HUES6 (cell line): ENCODE measurements around the gene GLCCI1.

Experiments
- H3K27ac ChIP-seq: 2 replicates; pipeline ENCODE4 v1.7.0; 2013; ENCODE audit warnings: low read depth, mild to moderate bottlenecking, low read length, inconsistent platforms
- H3K27me3 ChIP-seq: 2 replicates; pipeline ENCODE4 v1.6.1; 2013; ENCODE audit warnings: low read length; ENCODE audit not compliant: control insufficient read depth, insufficient read depth
- H3K36me3 ChIP-seq: 2 replicates; pipeline ENCODE4 v1.6.1; 2013; ENCODE audit warnings: low read length; ENCODE audit not compliant: control insufficient read depth, insufficient read depth
- H3K4me1 ChIP-seq: 2 replicates; pipeline ENCODE4 v1.6.1; 2013; ENCODE audit warnings: low read length; ENCODE audit not compliant: control insufficient read depth, insufficient read depth
- H3K4me3 ChIP-seq: 2 replicates; pipeline ENCODE4 v1.5.1; 2013; ENCODE audit warnings: low read depth, low read length
- H3K9ac ChIP-seq: one replicate; pipeline ENCODE4 v1.6.1; 2013; ENCODE audit warnings: mild to moderate bottlenecking, low read length
- H3K9me3 ChIP-seq: 2 replicates; pipeline ENCODE4 v1.6.1; 2013; ENCODE audit warnings: low read depth, low read length; ENCODE audit not compliant: control insufficient read depth, insufficient read depth

The GLCCI1 gene

GRCh38 chr7:8065356-8065813 lies 96.8 kb downstream of the GLCCI1 start:
- Histone ChIP-seq H3K9ac (no peak overlapping the region), H3K27me3 (no peaks in the 10 kb centered on the region)

GRCh38 chr7:8068892-8069686 lies 100.5 kb downstream of the GLCCI1 start:
- Histone ChIP-seq H3K9ac (no peak overlapping the region), H3K9me3 (no peaks in the 10 kb centered on the region), H3K27me3 (no peaks in the 10 kb centered on the region), H3K4me1 (peaks cover 10% of the 10 kb centered on the region; the same call in 1 of the 2 replicates), H3K36me3 (peaks cover 6% of the 10 kb centered on the region; the same call in 1 of the 2 replicates), H3K4me3 (no peak overlapping the region), H3K27ac (no peak overlapping the region)

More at GRCh38 chr7:8065356-8065813, 96.8 kb downstream of the GLCCI1 start:
- Histone ChIP-seq H3K27ac (no peak overlapping the region), H3K4me1 (peaks cover 10% of the 10 kb centered on the region; the same call in 1 of the 2 replicates), H3K36me3 (peaks cover 10% of the 10 kb centered on the region; the same call in 1 of the 2 replicates), H3K9me3 (no peaks in the 10 kb centered on the region), H3K4me3 (no peak overlapping the region)

- H3K36me3 ChIP-seq = peaks cover 6% of the 10 kb centered on the region; the same call in 1 of the 2 replicates
- peaks cover 10% of the 10 kb centered on the region; the same call in 1 of the 2 replicates for H3K4me1 ChIP-seq
- no peak overlapping the region for H3K27ac ChIP-seq
- H3K9ac ChIP-seq = no peak overlapping the region
- no peaks in the 10 kb centered on the region for H3K27me3 ChIP-seq
- H3K4me3 ChIP-seq = no peak overlapping the region
- no peaks in the 10 kb centered on the region for H3K9me3 ChIP-seq
These were observed 102.0 kb downstream of the GLCCI1 start for GRCh38 chr7:8070451-8071180.

- Histone ChIP-seq H3K4me3 (no peak overlapping the region), H3K4me1 (no peaks in the 10 kb centered on the region), H3K27ac (no peak overlapping the region), H3K9ac (no peak overlapping the region), H3K36me3 (no peaks in the 10 kb centered on the region), H3K27me3 (no peaks in the 10 kb centered on the region), H3K9me3 (no peaks in the 10 kb centered on the region)
These were observed 109.8 kb downstream of the GLCCI1 start for GRCh38 chr7:8078418-8078817.

- peaks cover 10% of the 10 kb centered on the region; the same call in 1 of the 2 replicates for H3K4me1 ChIP-seq
- no peak overlapping the region for H3K27ac ChIP-seq
- no peaks in the 10 kb centered on the region for H3K27me3 ChIP-seq
- H3K36me3 ChIP-seq = no peaks in the 10 kb centered on the region; the same call in 1 of the 2 replicates
- no peak overlapping the region for H3K4me3 ChIP-seq
- no peaks in the 10 kb centered on the region for H3K9me3 ChIP-seq
- no peak overlapping the region for H3K9ac ChIP-seq
These were observed 114.2 kb downstream of the GLCCI1 start for GRCh38 chr7:8082762-8083161.

DNA sequence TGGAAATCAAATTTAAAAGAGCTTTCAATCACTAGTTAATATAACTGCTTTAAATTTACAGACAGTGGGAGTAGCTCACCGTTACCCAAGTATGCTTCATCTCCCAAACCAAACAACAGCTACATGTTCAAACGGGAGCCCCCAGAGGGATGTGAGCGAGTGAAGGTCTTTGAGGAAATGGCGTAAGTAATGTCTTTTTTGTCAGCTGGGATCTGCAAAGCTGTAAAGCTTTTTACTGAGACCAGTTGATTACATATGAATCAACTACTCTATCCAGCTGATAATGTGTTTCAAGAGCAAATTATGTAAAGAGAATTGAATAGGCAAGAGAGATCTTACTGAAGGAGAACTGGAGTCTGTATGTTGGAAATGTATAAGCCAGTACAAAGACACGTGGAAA lies 116.2 kb downstream of the GLCCI1 start:
- Histone ChIP-seq H3K4me1 (peaks cover 10% of the 10 kb centered on the region; the same call in 1 of the 2 replicates), H3K36me3 (no peaks in the 10 kb centered on the region; the same call in 1 of the 2 replicates), H3K9me3 (no peaks in the 10 kb centered on the region), H3K27me3 (no peaks in the 10 kb centered on the region), H3K9ac (no peak overlapping the region), H3K4me3 (no peak overlapping the region), H3K27ac (no peak overlapping the region)

DNA sequence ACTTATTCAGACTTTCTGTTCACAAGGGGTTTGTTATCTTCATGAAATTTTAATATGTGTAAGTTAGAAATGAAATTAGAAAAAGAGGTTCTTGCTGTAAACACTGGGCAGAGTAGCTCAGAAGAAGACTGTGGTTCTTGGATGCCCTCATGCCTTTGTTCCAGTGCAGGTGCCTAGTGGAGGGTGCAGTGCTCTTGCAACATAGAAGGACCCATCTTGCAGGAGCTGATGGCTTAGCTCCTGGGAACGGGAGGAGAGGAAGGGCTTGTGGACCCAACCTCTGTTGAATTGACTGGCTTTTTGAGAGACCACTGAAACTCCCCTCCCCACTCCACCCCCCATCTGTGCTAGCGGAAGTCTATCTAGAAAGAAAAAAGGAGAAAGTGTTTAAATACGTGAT lies 116.8 kb downstream of the GLCCI1 start:
- Histone ChIP-seq H3K27me3 (no peaks in the 10 kb centered on the region), H3K4me1 (peaks cover 10% of the 10 kb centered on the region; the same call in 1 of the 2 replicates), H3K9me3 (no peaks in the 10 kb centered on the region), H3K36me3 (no peaks in the 10 kb centered on the region; the same call in 1 of the 2 replicates), H3K27ac (no peak overlapping the region), H3K9ac (no peak overlapping the region), H3K4me3 (no peak overlapping the region)

- no peaks in the 10 kb centered on the region for H3K27me3 ChIP-seq
- H3K9ac ChIP-seq = no peak overlapping the region
- H3K36me3 ChIP-seq = no peaks in the 10 kb centered on the region; the same call in 1 of the 2 replicates
These were observed 117.6 kb downstream of the GLCCI1 start for GRCh38 chr7:8086239-8086638.

GRCh38 chr7:8089036-8089780 lies 120.6 kb downstream of the GLCCI1 start:
- Histone ChIP-seq H3K9ac (no peak overlapping the region), H3K27ac (no peak overlapping the region), H3K4me1 (peaks cover 9% of the 10 kb centered on the region; the same call in 1 of the 2 replicates), H3K4me3 (no peak overlapping the region), H3K36me3 (no peaks in the 10 kb centered on the region; the same call in 1 of the 2 replicates), H3K9me3 (no peaks in the 10 kb centered on the region), H3K27me3 (no peaks in the 10 kb centered on the region)

More at GRCh38 chr7:8086239-8086638, 117.6 kb downstream of the GLCCI1 start:
- no peaks in the 10 kb centered on the region for H3K9me3 ChIP-seq
- H3K4me1 ChIP-seq = peaks cover 10% of the 10 kb centered on the region; the same call in 1 of the 2 replicates
- no peak overlapping the region; the same call in 1 of the 2 replicates for H3K27ac ChIP-seq
- no peak overlapping the region for H3K4me3 ChIP-seq

- Histone ChIP-seq H3K36me3 (no peaks in the 10 kb centered on the region), H3K4me3 (no peak overlapping the region), H3K9me3 (peaks cover 8% of the 10 kb centered on the region; the same call in 1 of the 2 replicates), H3K27me3 (no peaks in the 10 kb centered on the region), H3K27ac (no peak overlapping the region), H3K4me1 (no peaks in the 10 kb centered on the region), H3K9ac (no peak overlapping the region)
These were observed 123.5 kb downstream of the GLCCI1 start for GRCh38 chr7:8092140-8092539.
